Tibial nerve (tissue), 4 donors: ENCODE data around the gene MYCL.

ENCODE experiments used
- CTCF ChIP-seq, 5 experiments: fragments of 200-600 bp in 3 of 5; fragments of 450-650 bp in 2 of 5; sonication (generic) in 3 of 5; IDR thresholded peaks; one replicate each; pipeline ENCODE4 v1.5.1; 2016 to 2019; ENCODE audit warnings: antibody characterized with exemption in 5 of 5, mild to moderate bottlenecking in 3 of 5, moderate library complexity in 2 of 5
- EP300 ChIP-seq, 2 donors: sonication (generic); formaldehyde crosslinking; IDR thresholded peaks; one replicate each; pipeline ENCODE4 v1.6.1; 2017; ENCODE audit warnings: antibody characterized with exemption in 2 of 2, mild to moderate bottlenecking in 1 of 2
- POLR2A ChIP-seq, 2 donors: fragments of 450-650 bp; IDR thresholded peaks; one replicate each; pipeline ENCODE4 v1.6.1; 2017; ENCODE audit warnings: antibody characterized with exemption in 2 of 2, mild to moderate bottlenecking in 2 of 2, moderate library complexity in 2 of 2

GRCh38 chr1:39936724-39937491 is 35.2 kb upstream of the MYCL start:
- no peak for TF ChIP-seq CTCF (IDR thresholded peaks at IDR 0.05)
- TF ChIP-seq POLR2A (IDR thresholded peaks at IDR 0.05), result no peak
- peak in 1 of 2 donors; percentile 28 for TF ChIP-seq EP300 (IDR thresholded peaks at IDR 0.05)
